Endometrial microvascular endothelial cells (primary cell): Measurements from ENCODE around the gene ZDHHC16. TPM values are rescaled to one million over a fixed set of nuclear protein-coding genes. Genes with fewer than 3 reads are reported as not detected.
"Not testable (repeated sequence)": the region's sequence is repeated elsewhere in the genome, so short reads cannot be mapped to it uniquely, and the experiment has no call there.

Experiments
- in situ Hi-C: cut with HindIII; loops from 2 replicates; pipeline ENCODE4 v1.10.0; 2017; ENCODE audit warnings: low sequenced_read_pairs, low pct_unique_long_range_greater_than_20kb; ENCODE audit errors: inconsistent ontology term
- total RNA-seq: library from RNA; depleted of rRNA; stranded (reverse); fragments of >200 nt; gene quantifications from one replicate; pipeline ENCODE4 v1.2.3, GENCODE V29; 2015; ENCODE audit errors: inconsistent ontology term

Gene ZDHHC16
- total RNA-seq, 1 donor from 2014 or later = 62.8 TPM

DNA sequence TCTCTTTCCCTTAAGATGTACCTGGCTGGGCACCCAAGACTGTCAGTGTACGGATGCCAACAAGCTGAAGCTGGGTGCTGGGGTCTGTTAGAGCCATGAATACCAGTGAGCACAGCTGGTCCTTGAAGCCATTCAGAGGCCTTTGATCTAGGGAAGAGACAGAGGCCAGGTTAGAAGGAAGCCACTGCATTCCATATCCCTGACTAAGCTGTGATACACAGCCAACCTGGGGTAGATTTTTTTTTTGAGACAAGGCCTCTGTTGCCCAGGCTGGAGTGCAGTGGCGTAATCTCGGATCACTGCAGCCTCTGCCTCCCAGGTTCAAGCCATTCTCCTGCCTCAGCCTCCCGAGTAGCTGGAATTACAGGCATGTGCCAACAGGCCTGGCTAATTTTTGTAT, 20.8 kb downstream of the ZDHHC16 start:
- in situ Hi-C loops = no loop called here

DNA sequence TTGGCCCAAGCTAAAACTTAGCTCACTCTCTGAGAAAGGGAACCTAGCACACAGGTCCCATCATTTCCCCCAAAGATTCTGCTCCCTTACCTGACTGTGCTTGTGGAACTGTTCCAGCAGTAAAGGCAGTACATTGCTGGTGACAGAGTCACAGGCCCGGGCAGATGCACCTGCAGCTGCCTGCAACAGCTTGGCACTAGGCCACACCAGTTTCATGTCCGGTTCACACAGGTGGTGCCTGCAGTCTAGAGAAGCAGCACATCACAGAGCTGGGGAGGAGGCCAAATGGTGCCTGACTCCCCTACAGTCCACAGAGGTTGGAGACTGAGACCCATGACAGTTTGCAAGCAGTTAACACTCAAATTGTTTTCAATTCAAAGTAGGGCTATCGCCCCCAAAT, 22.2 kb downstream of the ZDHHC16 start:
- in situ Hi-C loops = no loop called here

DNA sequence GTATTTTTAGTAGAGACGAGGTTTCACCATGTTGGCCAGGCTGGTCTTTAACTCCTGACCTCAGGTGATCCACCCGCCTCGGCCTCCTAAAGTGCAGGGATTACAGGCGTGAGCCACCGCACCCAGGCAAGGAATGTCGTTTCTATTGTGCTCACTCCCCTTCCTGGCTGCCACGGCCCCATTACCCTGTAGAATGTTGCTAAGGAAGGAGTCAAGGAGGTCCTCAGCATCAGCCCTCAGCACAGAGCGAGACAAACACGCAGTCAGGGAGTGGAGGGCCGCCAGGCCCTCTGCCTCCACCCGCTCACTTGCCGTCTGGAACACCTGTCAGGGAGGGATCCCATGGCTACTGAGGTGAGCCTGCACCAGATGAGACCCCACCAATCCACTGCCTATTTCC, 22.8 kb downstream of the ZDHHC16 start:
- in situ Hi-C loops = not testable (repeated sequence)

DNA sequence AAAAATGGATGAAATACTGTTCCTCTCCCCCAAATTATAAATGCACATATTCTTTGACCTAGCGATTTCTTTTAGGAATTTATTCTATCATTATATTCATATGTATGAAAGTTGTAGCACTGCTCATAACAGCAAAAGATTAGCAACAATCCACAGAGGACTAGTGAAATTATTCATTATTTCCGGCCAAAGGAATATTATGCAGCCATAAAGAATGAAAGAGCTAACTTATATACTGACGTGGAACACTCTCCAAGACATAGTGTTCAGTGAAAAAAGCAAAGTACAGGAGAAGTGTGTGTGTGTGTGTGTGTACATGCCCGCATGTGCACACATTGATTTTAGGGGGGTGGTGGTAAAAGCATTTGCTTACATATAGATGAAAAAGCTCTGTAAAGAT, 28.9 kb downstream of the ZDHHC16 start:
- in situ Hi-C loops = no loop called here

DNA sequence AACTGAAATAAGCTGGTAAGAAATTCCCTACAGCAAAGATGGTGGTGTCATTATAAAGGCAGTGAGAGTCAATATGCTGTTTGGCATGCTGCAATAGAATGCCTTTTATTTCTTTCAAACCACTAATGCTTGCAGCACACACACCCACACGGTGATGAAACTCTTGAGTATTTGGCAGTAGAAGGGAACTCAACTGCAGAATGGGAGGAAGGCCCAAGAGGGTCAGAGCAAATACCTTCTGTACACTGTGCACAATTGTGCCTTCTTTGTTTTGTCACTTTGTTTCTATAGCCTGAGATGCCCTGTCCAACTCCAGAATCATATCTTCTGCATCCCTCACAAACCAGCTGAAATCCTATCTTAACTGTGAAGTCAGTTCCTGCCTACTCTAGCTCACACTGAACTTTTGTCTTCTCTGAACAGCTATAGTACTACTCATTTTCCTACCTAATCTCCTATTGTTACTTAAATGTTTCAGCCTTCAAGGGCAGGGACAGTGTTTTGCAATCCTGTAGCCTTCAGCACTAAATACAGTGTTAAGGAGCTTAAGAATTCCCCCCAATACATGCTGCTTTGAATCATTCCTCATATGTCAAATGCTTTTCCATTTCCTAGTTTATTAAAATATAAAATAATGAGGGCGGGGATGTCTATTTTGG, 30.1 kb downstream of the ZDHHC16 start:
- in situ Hi-C loops = no loop called here

DNA sequence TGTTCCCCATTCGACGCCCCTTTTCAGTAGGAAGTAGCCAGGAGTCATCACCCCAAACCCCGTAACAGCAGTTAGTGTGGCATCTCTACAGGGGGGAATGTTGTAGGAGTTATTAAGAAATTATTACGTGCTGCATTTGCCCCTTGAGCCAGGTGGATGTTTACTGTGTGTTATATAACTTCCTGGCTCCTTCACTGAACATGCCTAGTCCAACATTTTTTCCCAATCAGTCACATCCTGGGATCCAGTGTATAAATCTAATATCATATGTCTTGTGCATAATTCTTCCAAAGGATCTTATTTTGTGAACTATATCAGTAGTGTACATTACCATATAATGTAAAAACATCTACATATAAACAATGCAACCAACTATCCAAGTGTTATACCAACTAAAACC, 33.4 kb downstream of the ZDHHC16 start:
- in situ Hi-C loops = not testable (repeated sequence)

DNA sequence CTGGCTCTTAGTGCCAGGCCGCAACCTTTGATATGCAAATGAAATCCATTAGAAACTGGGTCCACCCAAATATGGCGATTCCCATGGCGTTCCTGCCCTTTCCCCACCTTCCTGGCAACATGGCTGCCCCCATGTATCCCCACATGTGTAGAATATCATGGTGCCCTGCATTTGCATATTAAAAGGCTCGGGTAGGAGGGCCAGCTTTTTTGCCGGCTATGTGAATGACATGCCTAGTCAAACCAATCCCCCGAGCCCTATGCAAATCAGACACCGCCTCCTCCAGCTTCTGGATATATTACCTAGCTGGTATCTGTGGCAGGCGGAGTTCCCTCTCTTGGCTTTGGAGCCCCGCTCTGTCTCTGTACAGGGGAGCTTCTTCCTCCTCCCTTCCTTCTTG, 34.0 kb downstream of the ZDHHC16 start:
- in situ Hi-C loops = no loop called here

DNA sequence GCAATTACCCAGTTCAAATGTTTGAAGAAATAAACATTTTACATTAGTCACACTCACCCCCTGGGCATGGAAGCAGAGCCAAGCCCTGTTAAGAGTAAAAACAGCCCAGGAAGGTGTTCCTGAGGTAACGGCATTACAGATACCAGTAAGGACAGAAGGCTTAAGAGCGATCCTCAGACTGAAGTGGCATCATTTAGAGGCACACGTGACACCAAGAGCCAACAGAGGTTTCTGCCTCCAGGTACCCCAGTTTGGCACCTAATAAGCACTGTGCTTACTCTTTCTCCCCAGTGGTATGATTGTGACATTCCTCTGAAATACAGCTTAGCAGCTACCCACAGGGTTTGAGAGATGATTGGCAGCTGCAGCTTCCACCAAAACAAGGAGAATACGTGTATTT, 35.1 kb downstream of the ZDHHC16 start:
- in situ Hi-C loops = no loop called here

DNA sequence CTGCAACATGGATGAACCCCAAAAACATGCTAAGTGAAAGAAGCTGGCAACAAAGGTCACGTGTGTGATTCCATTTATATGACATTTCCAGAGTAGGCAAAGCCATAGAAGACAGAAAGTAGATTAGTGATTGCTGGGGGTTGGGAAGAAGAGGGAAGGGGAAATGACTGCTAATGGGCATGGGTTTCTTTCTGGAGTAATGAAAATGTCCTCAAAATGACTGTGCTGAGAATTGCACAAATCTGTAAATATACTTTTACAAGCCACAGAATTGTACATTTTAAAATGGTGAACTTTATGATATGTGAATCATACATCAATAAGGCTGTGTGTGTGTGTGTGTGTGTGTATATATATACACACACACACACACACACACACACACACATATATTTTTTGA, 36.4 kb downstream of the ZDHHC16 start:
- in situ Hi-C loops = no loop called here

DNA sequence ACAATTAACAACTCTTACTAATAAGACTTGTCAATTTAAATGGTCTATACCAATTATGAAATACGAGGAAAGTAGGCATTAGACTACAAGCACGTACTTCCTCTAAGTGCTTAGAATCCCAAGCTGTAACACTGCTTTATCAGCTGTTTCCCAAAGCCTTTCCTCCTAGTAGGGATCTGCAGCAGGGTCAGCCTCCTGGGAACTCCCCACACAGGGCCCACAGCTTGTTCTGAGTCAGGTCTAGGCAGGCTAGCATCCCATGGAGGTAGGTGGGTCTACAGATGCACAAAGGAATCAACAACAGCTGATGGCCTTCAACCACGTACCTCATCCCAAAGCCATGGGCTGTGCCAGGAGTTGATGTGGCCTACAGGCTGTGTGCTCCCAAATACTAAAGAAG, 37.5 kb downstream of the ZDHHC16 start:
- in situ Hi-C loops = no loop called here

DNA sequence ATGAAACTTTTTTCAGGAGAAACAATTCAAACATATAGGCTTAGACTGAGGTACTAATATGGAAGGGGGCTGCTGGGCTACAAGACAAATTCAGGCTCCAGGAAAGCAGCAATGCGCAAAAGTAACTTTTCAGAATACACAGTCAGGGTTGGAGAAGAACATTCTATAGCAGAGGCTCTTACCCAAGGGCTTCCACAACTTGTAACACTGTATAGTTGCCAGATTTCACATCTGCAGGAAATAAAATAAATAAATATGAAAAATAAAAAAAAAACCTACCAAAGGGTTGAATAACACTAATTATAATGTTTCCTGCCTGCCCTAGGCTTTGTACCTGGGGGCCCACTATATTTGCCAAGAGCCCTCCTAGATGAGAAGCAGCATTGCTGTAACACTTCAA, 37.9 kb downstream of the ZDHHC16 start:
- in situ Hi-C loops = no loop called here

DNA sequence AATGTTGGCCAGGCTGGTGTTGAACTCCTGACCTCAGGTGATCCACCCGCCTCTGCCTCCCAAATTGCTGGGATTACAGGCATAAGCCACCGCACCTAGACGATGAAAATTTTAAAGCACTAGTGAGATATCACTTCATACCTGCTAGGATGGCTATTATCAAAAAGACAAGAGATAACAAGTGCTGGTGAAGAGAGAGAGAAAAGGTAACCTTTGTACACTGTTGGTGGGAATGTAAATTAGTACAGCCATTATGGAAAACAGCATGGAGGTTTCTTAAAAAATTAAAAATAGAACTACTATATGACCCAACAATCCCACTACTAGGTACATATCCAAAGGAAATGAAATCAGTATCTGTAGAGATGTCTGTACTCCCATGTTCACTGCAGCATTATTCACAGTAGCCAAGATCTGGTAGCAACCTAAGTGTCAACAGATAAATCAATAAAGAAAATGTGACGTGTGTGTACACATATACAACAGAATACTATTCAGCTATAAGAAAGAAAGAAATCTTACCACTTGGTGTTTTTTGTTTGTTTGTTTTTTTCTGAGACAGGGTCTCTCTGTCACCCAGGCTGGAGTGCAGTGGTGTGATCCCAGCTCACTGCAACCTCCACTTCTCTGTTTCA, 39.8 kb downstream of the ZDHHC16 start:
- in situ Hi-C loops = no loop called here

DNA sequence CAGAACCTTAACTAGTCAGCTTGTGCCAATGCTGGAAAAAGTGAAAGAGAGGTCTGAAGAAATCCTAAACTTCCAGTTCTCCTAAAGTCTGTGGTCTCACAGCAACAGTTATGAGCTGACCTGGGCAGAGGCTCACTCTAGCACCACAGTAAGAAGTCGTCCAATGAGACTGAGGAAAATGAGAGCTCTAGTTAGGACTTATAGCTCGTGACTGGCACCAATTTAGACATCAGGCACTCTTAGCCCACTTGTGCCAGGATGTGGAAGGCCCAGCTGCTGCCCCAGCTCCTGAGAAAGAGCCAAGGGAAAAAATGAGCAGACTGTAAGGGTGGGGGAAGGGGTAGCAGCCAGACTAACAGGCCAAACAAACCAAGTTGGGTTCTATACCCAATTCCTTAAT, 44.6 kb downstream of the ZDHHC16 start:
- in situ Hi-C loops = no loop called here

DNA sequence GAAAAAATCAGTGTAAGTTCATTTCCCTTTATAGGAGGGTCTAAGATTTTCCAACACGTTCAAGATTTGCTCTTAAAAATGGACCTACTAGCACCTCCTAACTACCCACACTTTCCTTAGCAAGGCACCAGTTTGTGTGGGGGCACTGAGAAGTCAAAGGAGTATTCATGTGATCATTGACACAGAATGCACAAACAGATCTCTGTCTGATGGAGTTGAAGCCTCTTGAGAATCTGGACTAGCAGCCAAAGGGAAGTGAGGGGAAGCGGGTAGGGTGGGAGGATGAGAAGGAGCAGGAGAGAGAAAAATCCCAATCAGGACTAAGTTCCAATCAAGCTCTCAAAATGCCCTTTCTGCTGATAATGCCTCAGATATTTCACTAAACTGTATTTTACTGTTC, 48.2 kb downstream of the ZDHHC16 start:
- in situ Hi-C loops = no loop called here

DNA sequence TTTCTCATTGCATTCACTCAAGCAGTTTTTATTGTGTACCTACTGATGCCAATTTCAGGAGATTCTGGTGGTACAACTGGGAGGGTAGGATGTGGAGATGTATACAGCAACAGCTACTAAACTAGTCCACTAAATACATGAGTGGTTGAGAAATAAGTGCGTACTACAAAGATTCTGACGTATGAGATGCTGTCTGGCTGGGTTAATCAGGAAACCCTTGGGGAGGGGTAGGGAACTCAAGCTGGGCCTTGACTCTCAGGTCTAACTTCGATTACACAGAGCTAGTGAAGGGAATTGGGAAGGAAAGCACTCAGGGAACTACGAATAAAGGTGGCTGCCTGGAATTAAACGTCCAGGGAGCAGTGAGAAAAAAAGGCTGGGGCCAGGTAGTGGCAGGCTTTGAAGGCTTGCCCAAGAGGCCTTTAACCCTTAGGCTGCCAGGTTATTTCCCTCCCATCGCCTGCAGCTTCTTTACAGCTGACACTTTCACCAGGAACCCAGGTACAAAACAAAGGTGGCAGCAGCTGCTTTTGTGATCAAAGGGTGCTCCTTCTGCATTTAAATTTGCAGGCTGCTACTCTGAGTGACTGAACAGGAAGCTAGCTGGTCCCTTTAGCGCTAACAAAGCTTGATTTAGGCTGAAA, 49.0 kb downstream of the ZDHHC16 start:
- in situ Hi-C loops = no loop called here

DNA sequence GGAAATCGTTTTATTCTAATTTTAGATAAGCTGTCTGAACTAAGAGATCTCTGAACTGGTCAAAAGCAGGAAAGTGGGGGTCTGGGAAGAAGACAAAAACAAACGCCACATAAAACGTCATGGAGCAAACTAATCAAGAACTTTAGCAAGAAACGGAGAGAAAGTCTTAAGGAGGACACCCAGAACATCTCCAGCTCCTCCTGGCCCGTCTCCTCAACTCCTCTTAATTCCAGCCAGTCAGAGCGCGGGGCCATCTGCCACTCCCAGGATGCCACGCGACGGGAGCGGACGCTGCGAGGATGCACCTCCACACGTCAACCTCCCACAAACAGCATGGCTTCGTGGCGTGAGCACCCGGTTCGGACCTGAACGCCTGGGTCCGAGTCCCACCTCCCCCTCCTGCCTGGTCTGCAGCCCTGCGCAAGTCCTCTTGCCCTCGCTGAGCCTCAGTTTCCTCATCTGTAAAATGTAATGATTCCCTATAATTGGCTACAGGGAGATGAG, 51.6 kb downstream of the ZDHHC16 start:
- in situ Hi-C loops = no loop called here

DNA sequence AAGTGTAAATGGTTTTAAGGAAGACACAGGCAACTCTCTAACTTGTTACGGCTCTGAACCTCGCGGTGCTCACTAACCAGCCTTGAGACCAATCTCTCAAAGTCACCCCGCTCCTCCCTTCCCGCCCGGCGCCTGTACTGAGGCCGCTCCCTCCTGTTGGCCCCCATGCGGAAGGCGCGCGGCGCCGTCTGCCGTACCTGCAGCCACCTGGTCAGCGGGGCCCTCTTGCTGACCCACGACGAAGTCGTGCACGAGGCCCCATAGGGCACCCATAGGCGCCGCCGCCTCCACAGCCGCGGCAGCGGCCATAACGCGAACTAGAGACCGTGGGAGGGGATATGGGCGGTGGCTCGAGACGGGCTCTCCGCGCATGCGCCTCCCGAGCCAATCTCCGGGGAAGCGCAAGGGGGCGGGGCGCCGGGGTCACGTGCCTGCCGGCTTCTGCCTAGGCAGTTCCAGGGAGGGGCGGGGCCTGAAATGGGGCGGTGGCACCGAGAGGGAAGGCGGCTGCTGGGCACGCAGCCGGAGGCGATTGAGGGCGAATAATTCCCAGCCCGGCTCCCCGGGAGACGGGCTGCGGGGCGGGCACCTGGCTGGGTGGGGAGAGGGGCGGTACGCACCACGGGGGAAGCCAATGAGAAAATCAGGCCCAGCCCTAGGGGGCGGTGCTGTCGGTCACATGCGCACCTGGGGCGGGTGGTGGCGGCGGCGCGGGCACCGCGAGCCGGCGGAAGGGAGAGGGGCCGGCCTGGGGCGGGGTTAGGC, 52.3 kb downstream of the ZDHHC16 start, which contains the start of gene MMS19:
TSS of gene MMS19 (minus strand) at position 347 of the 765 bp plus-strand sequence. CDS start at position 309, 38 bp downstream.
- in situ Hi-C loops = no loop called here

DNA sequence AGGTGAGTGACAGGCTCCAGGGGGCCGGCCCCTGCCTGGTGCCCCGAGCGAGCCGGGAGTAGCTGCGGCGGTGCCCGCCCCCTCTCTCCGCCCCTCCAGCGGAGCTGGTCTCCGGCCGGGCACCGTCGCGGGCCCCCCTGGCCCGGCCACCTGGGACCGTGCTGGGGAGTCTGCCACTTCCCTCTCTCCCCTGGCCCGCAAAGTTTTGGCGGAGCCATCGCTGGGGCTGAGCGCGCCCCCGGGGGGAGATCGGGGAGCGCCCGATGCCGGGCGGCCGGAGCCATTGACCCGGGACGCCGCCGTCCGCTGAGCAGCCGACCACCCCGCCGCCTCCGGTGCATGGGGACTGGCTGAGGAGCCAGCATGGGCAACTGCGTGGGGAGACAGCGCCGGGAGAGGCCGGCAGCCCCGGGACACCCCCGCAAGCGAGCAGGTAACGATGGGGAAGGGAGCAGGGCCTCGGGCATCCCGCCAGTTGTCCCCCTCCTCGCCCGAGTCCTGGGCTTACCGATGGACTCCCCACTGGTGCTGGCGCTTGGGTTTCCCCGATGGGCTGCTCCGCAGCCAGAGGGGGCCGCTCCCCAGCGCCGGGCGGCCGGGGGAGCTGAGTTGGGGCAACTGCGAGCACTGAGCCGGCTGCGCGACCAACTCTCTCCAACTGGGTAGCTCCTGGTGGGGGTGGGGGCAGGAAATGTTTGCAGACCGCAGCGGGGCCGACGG, 53.0 kb downstream of the ZDHHC16 start, which contains the start of gene UBTD1:
TSS of gene UBTD1 (plus strand) at position 84 of the 720 bp plus-strand sequence. CDS start at position 364, 280 bp downstream.
- in situ Hi-C loops = no loop called here
